CD1c-positive myeloid dendritic cell (primary cell): ENCODE measurements around the gene SH3GL1.

ENCODE experiments used
- DNase-seq: peaks from one replicate; pipeline ENCODE4 v3.0.0-alpha.2; 2016; ENCODE audit errors: extremely low spot score

Gene SH3GL1

DNA sequence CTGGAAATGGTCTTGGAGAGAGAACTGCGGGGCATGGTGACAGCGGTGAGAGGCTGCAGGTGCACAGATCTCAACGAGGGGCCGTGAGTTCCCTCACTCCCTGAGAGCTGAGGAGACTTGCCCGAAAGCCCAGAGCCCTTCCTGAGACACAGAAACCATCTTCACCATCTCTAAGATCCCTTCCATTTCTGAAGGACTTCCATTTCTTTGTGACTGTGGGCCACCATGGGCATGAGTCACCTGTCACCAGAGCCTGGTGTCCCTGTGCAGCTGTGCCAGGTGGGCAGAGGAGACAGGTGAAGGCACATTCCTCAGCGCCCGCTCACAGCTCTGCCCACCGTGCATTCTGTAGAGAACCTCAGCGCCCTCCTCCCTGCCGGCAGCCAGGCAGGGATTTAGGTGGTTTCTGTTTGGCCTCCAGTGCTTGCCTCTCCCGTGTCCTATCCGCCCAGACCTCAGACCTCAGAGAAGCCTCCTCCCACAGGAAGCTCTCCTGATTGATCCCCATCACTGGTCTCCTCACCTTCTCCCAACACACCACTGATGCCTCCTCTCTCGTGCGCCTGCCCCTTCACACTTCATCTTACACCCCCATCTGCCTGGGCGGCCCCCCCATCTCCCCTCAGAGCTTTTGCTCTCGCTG lies 24.2 kb downstream of the SH3GL1 start:
- DNase-seq = no peak

DNA sequence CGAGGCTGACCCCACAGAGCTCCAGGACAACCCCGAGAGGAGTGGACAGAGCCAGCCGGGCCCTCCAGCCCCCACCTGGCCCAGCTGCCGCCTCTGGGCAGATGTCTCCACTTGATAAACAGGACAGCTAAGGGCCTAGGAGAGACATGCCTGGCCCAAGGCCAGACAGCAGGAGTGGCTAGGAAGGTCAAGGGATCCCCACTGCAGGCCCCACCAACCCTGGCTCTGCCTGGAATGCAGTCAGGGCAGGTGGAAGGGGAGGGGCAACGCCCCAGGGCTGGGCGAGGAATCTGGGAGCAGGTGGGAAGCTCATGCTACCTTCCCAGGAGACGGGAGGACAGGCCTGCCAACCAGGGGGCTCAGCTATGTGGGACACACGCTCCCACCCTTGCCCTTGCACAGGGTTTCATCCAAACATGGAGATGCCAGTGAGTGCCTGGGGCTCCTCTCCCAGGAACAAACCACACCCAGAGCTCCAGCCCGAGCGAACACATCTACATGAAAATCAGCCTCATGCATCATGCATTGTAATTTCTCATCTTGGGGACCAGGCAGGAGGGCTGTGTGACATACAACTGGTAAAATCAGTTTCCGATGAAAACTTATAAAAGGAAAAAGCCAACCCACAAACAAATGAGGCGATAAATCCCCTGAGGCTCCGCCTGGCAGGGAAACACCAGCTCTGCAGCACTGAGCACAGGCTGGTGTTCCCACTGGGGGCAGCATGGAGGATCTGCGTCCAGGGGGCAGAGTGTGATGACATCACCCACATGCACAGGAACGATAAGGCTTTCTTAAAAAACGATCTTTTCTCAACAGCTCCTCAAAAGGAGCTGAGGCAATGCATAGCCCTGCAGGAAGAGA lies 25.0 kb downstream of the SH3GL1 start:
- peak; percentile 34 for DNase-seq

DNA sequence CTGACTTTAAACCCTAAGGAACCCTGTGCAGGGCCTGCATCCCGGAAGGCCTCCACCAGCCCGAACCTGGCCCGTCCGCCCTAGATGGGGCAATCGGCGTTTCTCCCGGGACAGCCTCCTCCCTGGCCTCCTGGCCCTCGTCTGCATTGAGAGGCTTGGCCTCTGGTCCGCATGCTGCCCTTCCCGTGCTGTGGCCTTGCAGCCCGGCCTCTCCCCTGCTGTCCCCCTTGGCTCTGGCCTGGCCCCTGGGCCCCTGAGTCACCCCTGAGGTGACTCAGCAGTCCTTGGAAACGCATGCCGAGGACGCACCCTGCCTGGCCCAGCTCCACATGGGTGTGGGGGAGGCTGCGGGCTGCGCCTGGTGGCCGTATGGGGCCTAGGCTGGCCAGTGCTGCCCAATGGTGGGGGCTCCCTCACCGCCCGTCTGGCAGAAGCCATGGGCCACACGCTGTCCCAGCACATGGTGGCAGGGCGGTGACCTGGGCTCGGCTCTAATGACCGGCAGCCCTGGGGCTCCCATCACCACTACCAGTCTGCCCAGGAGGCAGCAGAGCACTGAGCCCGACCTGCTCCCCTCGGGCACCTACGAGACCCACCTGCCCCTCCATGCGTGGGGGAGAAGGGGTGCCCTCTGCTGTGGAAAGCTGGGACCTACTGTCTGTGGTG lies 25.7 kb downstream of the SH3GL1 start:
- peak; percentile 75 for DNase-seq

DNA sequence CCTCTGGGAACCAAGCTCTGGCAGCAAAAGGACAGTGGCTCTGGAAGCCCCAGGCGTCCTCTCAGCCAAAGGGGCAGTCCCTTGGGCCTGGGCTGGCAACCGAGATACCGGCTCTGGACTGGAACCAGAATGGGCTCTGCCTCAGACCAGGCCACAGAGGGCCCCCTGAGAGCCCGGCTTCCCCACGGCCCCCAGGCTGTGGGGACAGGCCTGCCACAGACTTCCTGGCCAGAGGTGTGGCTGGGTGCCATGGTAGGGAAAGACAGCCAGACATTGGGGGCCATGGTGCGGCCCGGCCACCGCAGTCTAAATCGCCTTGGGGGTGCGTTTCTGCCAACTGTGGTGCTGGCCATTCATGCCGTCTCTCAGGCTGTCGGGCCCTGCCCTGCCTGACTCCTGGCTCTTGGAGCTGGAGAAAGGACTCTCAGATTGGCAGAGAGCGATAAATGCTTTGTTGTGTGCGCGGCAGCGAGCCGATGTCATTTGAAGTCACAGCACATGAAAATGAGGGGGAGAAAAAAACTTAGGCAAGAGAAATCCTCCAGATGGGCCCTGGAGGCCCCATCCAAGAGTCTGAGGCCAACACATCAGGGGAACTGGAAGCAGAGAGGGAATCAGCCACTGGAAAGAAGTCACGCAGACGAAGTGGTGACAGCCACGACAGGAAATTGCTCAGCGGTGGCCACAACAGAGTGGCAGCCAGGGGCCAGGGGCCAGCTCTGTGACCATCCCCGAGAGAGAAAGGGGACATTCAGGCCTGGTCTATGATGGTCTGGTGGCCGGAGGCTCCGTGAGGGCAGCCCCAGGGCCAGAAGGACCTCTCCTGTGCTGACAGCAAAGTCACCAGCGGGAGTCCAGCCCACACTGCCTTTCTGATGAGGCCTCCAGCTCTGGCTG lies 26.5 kb downstream of the SH3GL1 start:
- DNase-seq = peak; percentile 63

DNA sequence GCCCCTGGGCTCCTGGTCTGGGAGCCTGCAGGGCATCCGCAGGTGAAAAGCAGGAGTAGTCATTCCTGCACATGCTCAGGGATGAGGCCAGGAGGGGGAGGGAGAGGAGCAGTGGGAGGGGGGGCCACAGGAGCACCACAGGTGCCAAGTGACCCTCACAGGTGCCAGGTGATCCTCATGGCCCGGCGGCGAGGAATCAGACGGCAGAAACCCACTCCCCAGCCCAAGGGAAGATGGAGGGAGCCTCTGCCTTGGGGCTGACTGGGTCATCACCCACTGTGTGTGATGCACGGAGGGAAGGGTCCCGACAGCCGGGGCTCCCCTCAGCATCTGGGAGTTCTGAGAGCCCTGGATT lies 27.4 kb downstream of the SH3GL1 start:
- no peak for DNase-seq

DNA sequence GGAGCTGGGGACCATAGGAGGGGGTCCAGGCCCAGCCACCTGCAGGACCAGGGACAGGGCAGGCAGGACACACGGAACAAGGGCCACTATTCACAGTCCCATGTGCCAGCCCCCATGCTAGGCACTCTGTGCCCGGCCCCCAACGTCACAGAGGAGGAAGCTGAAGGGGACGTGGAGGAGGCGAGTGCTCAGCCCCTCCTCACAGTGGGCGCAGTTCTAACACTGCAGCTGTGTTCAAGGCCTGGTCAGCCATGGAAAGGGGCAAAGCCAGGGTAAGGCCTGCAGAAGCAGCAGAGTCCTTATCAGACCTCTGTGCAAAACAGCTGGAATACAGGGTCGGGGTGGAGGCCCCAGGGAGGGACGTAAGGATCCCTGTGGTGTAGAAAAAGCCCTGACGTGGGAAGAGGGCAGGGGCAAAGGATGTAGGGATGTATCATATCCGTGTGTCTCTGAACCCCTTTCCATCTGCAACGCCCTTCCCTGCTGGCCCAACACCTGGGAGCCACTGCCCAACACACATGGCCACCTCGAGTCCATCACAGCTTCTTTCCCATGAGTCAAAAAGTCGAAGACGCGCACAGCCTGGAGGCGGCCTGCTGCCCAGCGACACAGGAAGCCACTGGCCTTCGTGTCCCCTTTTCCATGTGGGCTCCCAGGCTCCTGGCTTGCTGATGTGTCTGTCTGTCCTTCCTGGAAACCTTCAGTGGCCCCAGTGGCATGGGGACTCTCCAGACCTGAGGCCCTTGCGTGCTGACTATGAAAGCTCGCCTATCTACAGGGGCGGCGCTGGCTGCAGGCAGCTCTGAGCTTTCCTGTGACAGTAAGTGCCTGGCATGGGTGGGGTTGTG lies 28.0 kb downstream of the SH3GL1 start:
- DNase-seq = no peak

DNA sequence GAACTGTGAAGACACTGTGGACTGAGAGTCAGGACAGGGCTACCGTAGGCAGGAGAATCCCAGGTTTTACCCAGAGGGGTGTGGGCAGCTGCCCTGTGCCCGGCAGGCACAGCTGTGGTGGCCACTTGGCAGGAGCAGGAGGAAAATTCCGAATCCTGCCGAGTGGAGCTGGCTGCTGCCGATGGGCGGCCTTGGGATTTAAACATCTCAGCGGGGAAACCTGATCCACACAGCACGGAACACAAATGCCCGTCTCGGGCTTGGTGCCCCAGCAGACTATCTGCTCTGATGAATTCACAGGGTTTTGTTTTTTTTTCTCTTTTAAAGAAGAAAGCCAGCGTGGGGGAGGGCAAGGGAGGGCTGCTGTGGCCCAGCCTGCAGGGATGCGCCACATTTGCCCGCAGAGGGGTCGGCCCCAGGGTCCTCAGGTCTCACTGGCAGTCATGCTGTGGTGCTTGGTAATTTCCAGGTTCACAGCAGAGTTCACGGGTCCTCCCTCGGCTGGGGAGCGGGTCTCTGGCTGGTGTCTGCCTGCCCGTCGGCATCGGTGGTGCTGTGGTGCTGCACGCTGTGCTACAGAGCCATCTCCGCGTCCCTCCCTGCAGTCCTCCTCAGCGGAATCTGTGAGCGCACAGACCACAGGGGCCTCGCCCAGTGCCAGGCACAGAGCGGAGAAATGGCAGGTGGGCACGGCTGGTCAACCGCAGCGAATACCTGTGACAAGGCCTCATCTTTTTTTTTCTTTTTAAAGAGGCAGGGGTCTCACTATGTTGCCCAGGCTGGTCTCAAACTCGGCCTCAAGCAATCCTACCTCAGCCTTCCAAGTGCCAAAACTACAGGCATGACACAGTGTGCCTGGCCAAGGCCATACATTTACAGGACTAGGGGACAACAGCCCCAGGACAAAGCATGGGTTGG lies 28.8 kb downstream of the SH3GL1 start:
- DNase-seq = no peak

DNA sequence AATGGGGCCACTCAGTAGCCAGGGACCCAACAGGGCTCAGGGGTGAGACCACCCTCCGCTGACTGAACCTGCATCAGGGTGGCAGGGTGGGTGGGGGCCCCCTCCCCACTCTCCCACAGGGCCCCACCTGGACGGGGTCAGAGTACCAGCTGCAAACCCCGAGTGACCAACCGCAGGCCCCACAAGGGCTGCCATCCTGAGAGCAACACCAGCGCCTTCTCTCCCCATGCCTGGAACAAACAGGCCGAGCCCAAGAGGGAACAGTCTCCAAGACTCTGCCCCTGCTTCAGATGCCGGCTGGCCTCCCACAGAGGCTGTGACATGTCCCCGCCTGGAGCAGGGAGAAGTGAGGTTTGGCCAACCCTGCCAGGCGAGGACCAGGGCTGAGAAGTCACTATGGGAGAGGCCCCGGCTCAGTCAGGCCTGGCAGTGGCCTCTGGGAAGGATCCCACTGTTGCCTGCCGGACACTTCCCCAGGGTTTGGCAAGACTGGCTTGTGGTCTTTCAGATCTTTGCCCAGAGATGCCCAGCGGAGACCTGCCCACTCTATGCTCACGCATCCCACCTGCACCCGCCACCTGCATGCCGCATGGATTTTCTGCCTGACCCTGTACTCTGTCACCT lies 29.8 kb downstream of the SH3GL1 start:
- DNase-seq = peak; percentile 41

DNA sequence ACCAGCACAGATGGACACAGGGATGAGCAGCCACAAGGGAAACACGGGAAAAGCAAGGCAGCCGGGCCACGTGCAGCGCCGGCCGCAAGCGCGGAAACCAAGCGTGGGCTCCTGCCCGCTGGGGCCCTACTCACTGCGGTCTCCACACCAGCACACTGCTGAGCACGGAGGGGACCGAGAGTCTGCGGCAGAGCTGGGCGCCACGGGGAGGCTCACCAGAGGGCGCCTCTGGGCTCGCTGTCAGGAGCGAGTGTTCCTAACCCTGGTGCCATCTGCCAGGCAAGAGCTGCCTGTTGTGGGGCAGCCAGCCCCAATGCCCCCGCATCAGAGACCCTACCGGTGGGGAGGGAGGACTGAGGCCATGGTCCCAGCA lies 30.5 kb downstream of the SH3GL1 start:
- DNase-seq = peak; percentile 90

DNA sequence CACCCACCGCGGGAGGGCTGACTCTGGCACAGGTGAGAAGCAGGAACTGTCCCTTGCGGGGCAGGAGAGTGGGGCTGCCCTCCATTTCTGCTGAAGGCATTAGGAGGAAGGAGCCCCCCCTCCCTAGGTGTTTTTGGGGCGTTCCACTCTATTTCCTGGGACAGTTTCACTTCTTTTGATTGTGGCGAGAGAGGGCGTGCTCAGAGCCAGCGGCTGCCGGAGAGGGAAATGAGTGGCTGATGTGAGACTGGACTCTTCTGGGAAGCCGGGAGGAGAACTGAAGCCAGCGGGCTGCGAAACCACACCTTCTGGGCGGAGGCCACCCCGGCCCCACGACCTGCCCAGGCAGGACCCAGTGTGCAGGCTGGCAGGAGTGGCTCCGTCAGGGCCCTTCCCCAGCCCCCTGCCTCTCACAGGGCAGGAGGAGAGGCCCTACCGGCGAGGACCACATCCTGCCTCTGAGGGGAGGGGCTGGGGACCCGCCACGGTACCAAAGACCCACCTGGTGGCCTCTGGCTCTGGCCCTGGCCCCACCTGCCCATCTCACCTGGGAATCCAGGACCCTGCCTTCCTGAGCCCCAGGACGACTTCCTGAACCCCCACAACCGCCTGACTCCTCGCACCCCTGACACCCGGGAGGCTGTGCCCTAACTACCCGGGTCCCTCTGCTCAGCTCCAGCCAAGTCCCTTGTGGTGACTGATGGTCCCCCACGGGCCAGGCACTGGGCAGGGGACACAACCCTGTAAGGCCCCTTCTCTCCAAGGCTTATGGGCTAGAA lies 31.0 kb downstream of the SH3GL1 start:
- peak; percentile 94 for DNase-seq

DNA sequence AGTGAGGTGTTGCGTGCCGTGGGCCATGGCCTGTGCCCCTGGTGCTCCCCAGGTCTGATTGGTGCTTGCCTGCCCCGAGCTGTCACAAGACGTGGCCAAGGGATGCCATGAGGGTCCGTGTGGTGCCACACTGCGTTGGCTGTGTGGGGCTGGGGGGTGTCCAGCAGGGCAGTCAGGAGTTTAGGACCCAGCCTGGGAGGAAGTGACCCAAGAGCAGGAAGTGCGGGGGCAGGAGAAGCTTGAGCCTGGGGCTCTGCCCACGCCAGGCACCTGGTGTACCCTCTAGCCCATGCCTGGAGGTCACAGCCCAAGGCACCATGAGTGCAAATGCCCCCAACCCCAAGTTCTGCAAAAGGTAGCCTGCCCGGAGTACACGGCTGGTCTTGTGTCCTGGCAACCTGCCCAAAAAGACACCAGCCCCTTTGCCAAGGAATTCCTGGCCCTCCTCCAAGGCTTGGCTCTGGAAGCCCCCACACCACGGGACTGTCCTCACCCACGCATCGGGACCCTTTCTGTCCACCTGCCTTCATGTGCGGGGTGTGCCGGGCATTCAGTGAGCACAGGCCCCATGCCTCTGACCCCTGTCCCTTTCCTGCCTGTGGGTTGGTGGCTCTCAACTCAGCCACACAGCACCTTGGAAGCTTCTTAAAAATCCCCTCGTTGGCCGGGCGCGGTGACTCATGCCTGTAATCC lies 32.1 kb downstream of the SH3GL1 start:
- peak; percentile 73 for DNase-seq

DNA sequence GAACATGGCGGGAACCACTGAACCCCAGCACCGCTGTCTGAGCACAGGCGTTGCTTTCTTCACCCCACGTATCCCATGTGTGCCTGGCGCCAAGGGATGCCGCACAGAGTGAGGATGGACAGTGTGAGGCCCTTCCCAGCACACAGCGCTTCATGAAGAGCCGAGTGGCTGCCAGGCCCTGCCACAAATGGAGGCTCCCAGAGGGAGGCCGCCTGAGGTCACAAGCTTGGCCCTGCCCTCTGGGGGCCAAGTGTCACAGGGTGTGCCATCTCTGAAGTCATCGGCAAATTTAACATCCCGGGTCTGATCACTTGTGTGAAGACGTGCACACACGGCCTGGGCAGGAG lies 32.6 kb downstream of the SH3GL1 start:
- no peak for DNase-seq

DNA sequence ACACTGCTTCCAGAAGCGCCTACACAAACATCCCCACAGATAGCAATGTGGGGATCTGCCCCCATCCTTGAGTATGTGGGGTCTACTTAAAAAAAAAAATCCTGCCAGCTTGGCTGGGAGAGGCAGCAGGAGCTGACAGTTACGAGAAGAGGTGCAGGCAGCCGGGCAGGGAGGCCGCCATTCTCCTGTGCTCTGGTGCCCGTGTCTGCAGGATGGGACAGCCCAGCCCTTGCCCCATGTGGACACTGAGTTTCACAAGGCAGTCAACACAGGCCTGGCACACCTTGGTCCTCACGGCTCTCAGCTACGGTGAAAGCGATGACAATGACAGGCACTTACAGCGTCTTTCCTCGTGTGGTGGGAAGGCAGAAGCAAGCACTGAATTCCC lies 33.0 kb downstream of the SH3GL1 start:
- no peak for DNase-seq

DNA sequence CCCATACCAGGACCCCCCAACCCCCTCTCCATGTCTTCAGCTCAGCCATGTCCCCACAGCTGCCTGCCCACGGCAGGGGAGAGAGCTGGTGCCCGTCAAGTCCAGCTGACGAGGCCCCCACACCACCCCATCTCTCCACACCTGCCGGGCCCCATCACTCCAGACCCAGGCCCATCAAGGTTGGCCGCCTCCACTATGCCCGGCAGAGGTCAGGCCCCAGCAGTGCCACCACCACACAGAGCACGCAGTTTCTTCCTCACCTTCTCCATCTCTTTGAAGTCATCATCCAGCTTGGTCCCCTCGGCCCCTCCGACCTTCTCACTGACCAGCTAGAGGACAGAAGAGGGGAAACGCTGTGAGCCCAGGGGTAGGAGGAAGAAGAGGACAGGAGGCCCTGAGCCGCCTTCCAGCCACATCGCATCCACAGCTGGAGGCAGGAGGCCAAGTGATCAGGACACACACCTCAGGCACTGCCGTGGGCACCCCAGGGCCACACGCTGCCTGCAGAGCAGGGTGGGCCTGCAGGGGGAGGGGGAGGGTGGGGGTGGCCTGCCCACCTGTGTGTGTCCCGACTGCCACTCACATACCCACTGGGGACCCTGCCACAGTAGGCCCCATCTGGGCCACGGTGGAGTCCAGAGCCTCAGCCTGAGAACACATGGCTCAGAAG lies 33.5 kb downstream of the SH3GL1 start:
- DNase-seq = no peak

DNA sequence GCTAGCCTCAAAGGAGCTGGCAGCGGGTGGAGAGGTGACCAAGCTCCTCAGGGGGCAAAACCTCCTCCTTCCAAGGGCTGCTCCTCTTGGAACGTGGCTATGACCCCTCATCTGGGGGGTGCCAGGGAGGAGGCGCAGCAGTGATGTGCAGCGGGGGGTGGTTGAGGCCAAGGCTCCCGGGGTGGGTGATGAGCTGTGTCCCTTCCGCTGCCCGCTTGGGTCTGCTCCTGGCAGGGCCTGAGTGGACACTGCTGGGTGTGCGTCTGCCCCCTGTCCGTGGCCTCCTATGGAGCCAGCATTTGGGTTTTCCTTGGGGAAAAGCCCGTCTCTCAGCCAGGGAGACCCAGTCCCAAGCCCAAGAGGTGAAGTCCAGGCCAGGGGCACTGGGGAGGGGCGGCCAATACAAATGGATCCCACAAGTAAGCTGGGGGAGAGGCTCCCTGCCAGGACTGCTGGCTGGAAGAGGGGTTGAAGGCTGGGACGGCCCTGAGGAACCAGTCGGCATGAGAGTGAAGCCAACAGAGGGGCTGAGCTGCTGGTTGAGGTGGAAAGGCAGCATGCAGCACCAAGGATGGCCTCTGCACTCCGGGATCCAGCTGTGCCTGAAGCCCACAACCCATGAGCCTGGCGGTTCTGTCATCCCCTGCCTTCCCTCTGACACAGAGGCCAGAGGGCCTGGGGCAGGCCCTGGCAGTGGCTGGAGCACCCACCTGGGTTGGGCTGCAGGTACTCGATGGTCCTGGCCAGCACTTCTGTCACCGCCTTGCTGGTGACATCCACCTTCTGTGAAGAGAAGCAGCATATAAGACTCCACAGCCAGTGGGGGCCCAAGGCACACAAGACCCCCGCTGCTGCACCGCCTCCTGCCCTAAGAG lies 34.3 kb downstream of the SH3GL1 start:
- DNase-seq = no peak

DNA sequence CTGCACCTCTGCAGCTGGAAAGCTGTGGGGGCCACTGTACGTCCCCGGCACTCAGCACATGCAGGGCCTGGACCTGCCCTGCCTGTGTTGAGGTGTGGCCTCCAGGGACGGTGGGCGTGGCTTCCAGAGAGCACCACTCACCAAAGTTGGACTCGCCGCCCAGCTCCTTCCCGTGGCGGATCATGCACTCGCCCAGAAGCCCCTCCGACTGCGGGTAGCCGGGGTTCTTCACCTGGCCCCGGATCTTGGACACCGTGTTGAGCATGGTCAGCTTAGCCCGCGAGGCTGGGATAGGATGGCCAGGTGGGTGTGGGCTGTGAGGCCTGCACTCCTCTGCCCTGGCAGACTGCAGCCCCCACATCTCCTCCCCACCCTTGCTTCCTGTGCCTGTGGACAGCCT lies 35.0 kb downstream of the SH3GL1 start:
- no peak for DNase-seq
